ENCODE results near the gene MTX2. TPM values are rescaled to one million over a fixed set of nuclear protein-coding genes. Genes with fewer than 3 reads are reported as not detected.
A peak's percentile ranks its signal among the peaks of the same experiment; 100 is the strongest.

MTX2 gene
- 13.0 and 14.4 TPM in 2 replicates for total RNA-seq

GRCh38 chr2:176269319-176270099 is at the start of gene MTX2:
MTX2 (plus strand) TSS chr2:176269442; CDS start chr2:176269630, 188 bp downstream.
- no peaks in the 10 kb centered on the region for H3K9me3 ChIP-seq (ENCODE audit: low read depth, low read length)
- H4K20me1 ChIP-seq (ENCODE audit: insufficient read depth, low read length): peaks cover under 1% of the 10 kb centered on the region
- H2AFZ ChIP-seq (ENCODE audit: low read length): peak within 1 kb of the TSS; percentile 96
- H3K27me3 ChIP-seq (ENCODE audit: insufficient read depth, low read length): no peaks in the 10 kb centered on the region
- H3K4me3 ChIP-seq (ENCODE audit: insufficient read depth, low read length): peak within 1 kb of the TSS; percentile 94
- peaks cover 4% of the 10 kb centered on the region for H3K36me3 ChIP-seq (ENCODE audit: insufficient read depth, low read length)
- peaks cover 41% of the 10 kb centered on the region for H3K79me2 ChIP-seq (ENCODE audit: insufficient read depth, low read length)
- peak within 1 kb of the TSS; percentile 89 for H3K4me2 ChIP-seq (ENCODE audit: insufficient read depth, low read length)
- peak within 1 kb of the TSS; percentile 65 for H3K27ac ChIP-seq (ENCODE audit: low read depth, low read length)
- TF ChIP-seq, protein P1, sequence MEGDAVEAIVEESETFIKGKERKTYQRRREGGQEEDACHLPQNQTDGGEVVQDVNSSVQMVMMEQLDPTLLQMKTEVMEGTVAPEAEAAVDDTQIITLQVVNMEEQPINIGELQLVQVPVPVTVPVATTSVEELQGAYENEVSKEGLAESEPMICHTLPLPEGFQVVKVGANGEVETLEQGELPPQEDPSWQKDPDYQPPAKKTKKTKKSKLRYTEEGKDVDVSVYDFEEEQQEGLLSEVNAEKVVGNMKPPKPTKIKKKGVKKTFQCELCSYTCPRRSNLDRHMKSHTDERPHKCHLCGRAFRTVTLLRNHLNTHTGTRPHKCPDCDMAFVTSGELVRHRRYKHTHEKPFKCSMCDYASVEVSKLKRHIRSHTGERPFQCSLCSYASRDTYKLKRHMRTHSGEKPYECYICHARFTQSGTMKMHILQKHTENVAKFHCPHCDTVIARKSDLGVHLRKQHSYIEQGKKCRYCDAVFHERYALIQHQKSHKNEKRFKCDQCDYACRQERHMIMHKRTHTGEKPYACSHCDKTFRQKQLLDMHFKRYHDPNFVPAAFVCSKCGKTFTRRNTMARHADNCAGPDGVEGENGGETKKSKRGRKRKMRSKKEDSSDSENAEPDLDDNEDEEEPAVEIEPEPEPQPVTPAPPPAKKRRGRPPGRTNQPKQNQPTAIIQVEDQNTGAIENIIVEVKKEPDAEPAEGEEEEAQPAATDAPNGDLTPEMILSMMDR (IDR thresholded peaks at IDR 0.05; ENCODE audit: extremely low read depth, low read depth, low read length): no peak
- peak; percentile 90 for DNase-seq (ENCODE audit: insufficient read length, low spot score, missing footprints)
- H3K4me1 ChIP-seq (ENCODE audit: insufficient read depth, low read length): no peaks in the 10 kb centered on the region

GRCh38 chr2:176227874-176228273 is 41.4 kb upstream of the MTX2 start:
- TF ChIP-seq, protein P1 (IDR thresholded peaks at IDR 0.05; ENCODE audit: extremely low read depth, low read depth, low read length): no peak
- DNase-seq (ENCODE audit: insufficient read length, low spot score, missing footprints): no peak
- Histone ChIP-seq H3K36me3 (ENCODE audit: insufficient read depth, low read length) (no peaks in the 10 kb centered on the region), H3K27me3 (ENCODE audit: insufficient read depth, low read length) (peaks cover 3% of the 10 kb centered on the region), H3K4me1 (ENCODE audit: insufficient read depth, low read length) (no peaks in the 10 kb centered on the region), H3K79me2 (ENCODE audit: insufficient read depth, low read length) (no peaks in the 10 kb centered on the region), H3K4me2 (ENCODE audit: insufficient read depth, low read length) (no peak overlapping the region), H2AFZ (ENCODE audit: low read length) (no peak overlapping the region), H3K27ac (ENCODE audit: low read depth, low read length) (no peak overlapping the region), H4K20me1 (ENCODE audit: insufficient read depth, low read length) (no peaks in the 10 kb centered on the region), H3K9me3 (ENCODE audit: low read depth, low read length) (no peaks in the 10 kb centered on the region), H3K4me3 (ENCODE audit: insufficient read depth, low read length) (no peak overlapping the region)

GRCh38 chr2:176234156-176234555 is 35.1 kb upstream of the MTX2 start:
- no peaks in the 10 kb centered on the region for H3K79me2 ChIP-seq (ENCODE audit: insufficient read depth, low read length)
- H3K27ac ChIP-seq (ENCODE audit: low read depth, low read length): no peak overlapping the region
- no peak overlapping the region for H3K4me2 ChIP-seq (ENCODE audit: insufficient read depth, low read length)
- no peak for DNase-seq (ENCODE audit: insufficient read length, low spot score, missing footprints)
- no peaks in the 10 kb centered on the region for H4K20me1 ChIP-seq (ENCODE audit: insufficient read depth, low read length)
- no peaks in the 10 kb centered on the region for H3K9me3 ChIP-seq (ENCODE audit: low read depth, low read length)
- H2AFZ ChIP-seq (ENCODE audit: low read length): no peak overlapping the region
- peaks cover 3% of the 10 kb centered on the region for H3K27me3 ChIP-seq (ENCODE audit: insufficient read depth, low read length)
- TF ChIP-seq, protein P1 (IDR thresholded peaks at IDR 0.05; ENCODE audit: extremely low read depth, low read depth, low read length): no peak
- no peaks in the 10 kb centered on the region for H3K36me3 ChIP-seq (ENCODE audit: insufficient read depth, low read length)
- H3K4me3 ChIP-seq (ENCODE audit: insufficient read depth, low read length): no peak overlapping the region
- no peaks in the 10 kb centered on the region for H3K4me1 ChIP-seq (ENCODE audit: insufficient read depth, low read length)

DNA sequence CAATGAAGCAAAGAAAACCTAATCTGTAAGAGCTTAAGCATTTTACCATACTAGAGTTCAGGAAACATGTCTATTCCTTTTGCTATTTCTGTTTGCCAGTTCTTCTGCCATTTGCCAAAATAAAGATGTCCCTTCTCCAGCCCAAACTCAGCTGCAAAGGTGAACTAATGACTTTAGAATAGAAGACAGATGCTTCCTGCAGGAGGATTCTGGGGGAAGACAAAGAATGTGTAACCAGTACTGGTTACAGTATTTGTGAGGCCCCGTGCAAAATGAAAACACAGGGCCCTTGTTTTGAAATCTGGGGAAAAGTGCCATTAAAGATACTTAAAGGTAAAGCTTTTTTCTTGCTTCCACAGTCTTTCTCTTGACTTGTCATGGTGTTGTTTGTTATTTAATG is 34.3 kb upstream of the MTX2 start:
- Histone ChIP-seq H2AFZ (ENCODE audit: low read length) (no peak overlapping the region), H3K4me2 (ENCODE audit: insufficient read depth, low read length) (no peak overlapping the region), H3K4me1 (ENCODE audit: insufficient read depth, low read length) (no peaks in the 10 kb centered on the region), H3K4me3 (ENCODE audit: insufficient read depth, low read length) (no peak overlapping the region), H3K27me3 (ENCODE audit: insufficient read depth, low read length) (peaks cover 3% of the 10 kb centered on the region), H4K20me1 (ENCODE audit: insufficient read depth, low read length) (no peaks in the 10 kb centered on the region), H3K36me3 (ENCODE audit: insufficient read depth, low read length) (no peaks in the 10 kb centered on the region), H3K27ac (ENCODE audit: low read depth, low read length) (no peak overlapping the region), H3K9me3 (ENCODE audit: low read depth, low read length) (no peaks in the 10 kb centered on the region), H3K79me2 (ENCODE audit: insufficient read depth, low read length) (no peaks in the 10 kb centered on the region)
- TF ChIP-seq, protein P1 (IDR thresholded peaks at IDR 0.05; ENCODE audit: extremely low read depth, low read depth, low read length): no peak
- DNase-seq (ENCODE audit: insufficient read length, low spot score, missing footprints): no peak
